Panc1 (cell line): Measurements from ENCODE around the gene ST3GAL5. TPM values are rescaled to one million over a fixed set of nuclear protein-coding genes. Genes with fewer than 3 reads are reported as not detected.

ENCODE experiments used
- ATAC-seq: fragments of 200-7000 bp; cut with Tn5 transposase; 2 replicates; pipeline ENCODE4 v1.9.1; 2020; ENCODE audit warnings: mild to moderate bottlenecking, moderate library complexity
- BruUV-seq: library from RNA; stranded (reverse); fragments of 400-500 nt; replicated peaks from 2 replicates; lab custom pipeline; 2021; lab: Mats Ljungman, UMichigan
- CTCF ChIA-PET: fragments of 300-600 bp; sonication (Branson Sonifier 250); formaldehyde crosslinking; loops from one replicate; lab custom pipeline; 2022; ENCODE audit warnings: antibody characterized with exemption; lab: Charles Lee
- POLR2A ChIA-PET: fragments of 300-600 bp; sonication (Branson Sonifier 250); formaldehyde crosslinking; loops from one replicate; lab custom pipeline; 2022; ENCODE audit warnings: antibody characterized with exemption; lab: Charles Lee
- DNase-seq: peaks from one replicate; pipeline ENCODE4 v3.0.0-alpha.2; 2010; ENCODE audit warnings: low read depth, low spot score
- H3K27ac ChIP-seq: 2 replicates; pipeline ENCODE4 v1.5.1; 2011; ENCODE audit warnings: mild to moderate bottlenecking, low read length, inconsistent platforms
- H3K27me3 ChIP-seq: fragments of 200-500 bp; sonication (Bioruptor generic); 2 replicates; pipeline ENCODE4 v1.6.0; 2014; ENCODE audit warnings: low read length, inconsistent platforms; ENCODE audit not compliant: control insufficient read depth, insufficient read depth
- H3K36me3 ChIP-seq: fragments of 200-500 bp; sonication (Bioruptor generic); 2 replicates; pipeline ENCODE4 v1.5.1; 2014; ENCODE audit warnings: inconsistent platforms, mild to moderate bottlenecking, low read length, moderate library complexity; ENCODE audit not compliant: control insufficient read depth, insufficient read depth
- H3K4me1 ChIP-seq: 2 replicates; pipeline ENCODE4 v1.5.1; 2011; ENCODE audit warnings: inconsistent platforms, mild to moderate bottlenecking, low read length, moderate library complexity; ENCODE audit not compliant: control insufficient read depth, insufficient read depth
- H3K4me3 ChIP-seq, 2 experiments: 2 replicates each; pipeline ENCODE4 v1.5.1; 2011 to 2012; ENCODE audit warnings: low read depth in 2 of 2, low read length in 2 of 2, mild to moderate bottlenecking in 2 of 2, inconsistent platforms in 1 of 2, moderate library complexity in 1 of 2
- H3K9me3 ChIP-seq: fragments of 200-500 bp; sonication (Bioruptor generic); 2 replicates; pipeline ENCODE4 v1.5.1; 2014; ENCODE audit warnings: low read depth, mild to moderate bottlenecking, inconsistent platforms, low read length, moderate library complexity; ENCODE audit not compliant: control insufficient read depth, insufficient read depth
- CTCF ChIP-seq: fragments of 450-650 bp; IDR thresholded peaks from 2 replicates; pipeline ENCODE4 v1.5.1; 2017; ENCODE audit warnings: mild to moderate bottlenecking
- POLR2AphosphoS5 ChIP-seq: IDR thresholded peaks from 2 replicates; pipeline ENCODE4 v1.6.1; 2012; ENCODE audit warnings: mild to moderate bottlenecking, low read depth, low read length, moderate library complexity
- REST ChIP-seq, 2 experiments: IDR thresholded peaks; 2 replicates each; pipeline ENCODE4 v1.6.1; 2011 to 2012; ENCODE audit warnings: low read depth in 2 of 2, control low read depth in 1 of 2, low read length in 1 of 2, mild to moderate bottlenecking in 1 of 2, moderate library complexity in 1 of 2; ENCODE audit not compliant: insufficient read depth in 1 of 2
- SIN3A ChIP-seq: IDR thresholded peaks from 2 replicates; pipeline ENCODE4 v1.6.1; 2012; ENCODE audit warnings: low read depth, mild to moderate bottlenecking, low read length, moderate library complexity, borderline replicate concordance; ENCODE audit not compliant: insufficient read depth
- TCF7L2 ChIP-seq: IDR thresholded peaks from 2 replicates; pipeline ENCODE4 v1.6.1; 2011; ENCODE audit warnings: mild to moderate bottlenecking, low read depth, low read length, inconsistent platforms
- in situ Hi-C: cut with HindIII; loops from 2 replicates; pipeline ENCODE4 v1.10.0; 2016; ENCODE audit warnings: low sequenced_read_pairs, low pct_unique_long_range_greater_than_20kb
- intact Hi-C: fragments of 100-400 bp; cut with micrococcal nuclease; formaldehyde crosslinking; loops from one replicate; pipeline ENCODE4 v1.10.0; 2022; ENCODE audit not compliant: unreplicated experiment
- total RNA-seq: library from RNA; stranded (reverse); gene quantifications from one replicate; pipeline ENCODE4 v1.2.1, GENCODE V29; 2021; ENCODE audit not compliant: unreplicated experiment

Gene ST3GAL5
- total RNA-seq, 1 experiment from 2014 or later = 5.0 TPM

- ChIA-PET POLR2A (no interaction called here), CTCF (no interaction called here)
- in situ Hi-C loops = no loop called here
- H3K9me3 ChIP-seq = no peaks in the 10 kb centered on the region
- H3K27me3 ChIP-seq = peaks cover 5% of the 10 kb centered on the region; the same call in 1 of the 2 replicates
- intact Hi-C loops = no loop called here
- no peak overlapping the region for H3K27ac ChIP-seq
- no peak overlapping the region for H3K4me3 ChIP-seq
- TF ChIP-seq REST (IDR thresholded peaks at IDR 0.05; ENCODE audit: insufficient read depth in 1 of 2, low read depth in 2 of 2, low read length in 1 of 2) = no peak
- TF ChIP-seq POLR2AphosphoS5 = no peak
- TF ChIP-seq SIN3A = no peak
- TF ChIP-seq CTCF = no peak
- TF ChIP-seq TCF7L2 = no peak
- BruUV-seq = no TSS peak
- DNase-seq (no peak), ATAC-seq (no peak)
- no peaks in the 10 kb centered on the region for H3K4me1 ChIP-seq
- no peaks in the 10 kb centered on the region for H3K36me3 ChIP-seq
Observed at GRCh38 chr2:85867121-85867520, 21.7 kb downstream of the ST3GAL5 start.

GRCh38 chr2:85866165-85866659, 22.6 kb downstream of the ST3GAL5 start:
- ChIA-PET CTCF (no interaction called here), POLR2A (no interaction called here)
- in situ Hi-C loops = no loop called here

More at GRCh38 chr2:85866165-85866659, 22.6 kb downstream of the ST3GAL5 start:
- DNase-seq (no peak), ATAC-seq (no peak)
- Histone ChIP-seq H3K9me3 (no peaks in the 10 kb centered on the region), H3K4me3 (no peak overlapping the region), H3K27ac (no peak overlapping the region), H3K36me3 (no peaks in the 10 kb centered on the region), H3K27me3 (peaks cover 2% of the 10 kb centered on the region; the same call in 1 of the 2 replicates), H3K4me1 (no peaks in the 10 kb centered on the region)
- intact Hi-C loops = no loop called here
- no peak for TF ChIP-seq SIN3A
- TF ChIP-seq TCF7L2 = no peak
- TF ChIP-seq REST (IDR thresholded peaks at IDR 0.05; ENCODE audit: insufficient read depth in 1 of 2, low read depth in 2 of 2, low read length in 1 of 2) = no peak
- TF ChIP-seq CTCF = no peak
- no peak for TF ChIP-seq POLR2AphosphoS5
- BruUV-seq = no TSS peak
